GM21576 (cell line): Measurements from ENCODE around the gene RNMT.
"Not testable (repeated sequence)": the region's sequence is repeated elsewhere in the genome, so short reads cannot be mapped to it uniquely, and the experiment has no call there.

Source experiments
- ATAC-seq: cut with Tn5 transposase; IDR thresholded peaks from one replicate; pipeline ENCODE4 v1.9.1; 2021; ENCODE audit warnings: mild to moderate bottlenecking, moderate library complexity; ENCODE audit not compliant: unreplicated experiment

Gene RNMT

GRCh38 chr18:13726232-13726971 lies at the start of gene RNMT, which contains the start of gene FAM210A:
Gene RNMT (plus strand): TSS chr18:13726673. CDS start chr18:13731518, 4,845 bp downstream.
Gene FAM210A (minus strand): TSS chr18:13726558. CDS start chr18:13682077, 44,481 bp downstream.
- peak; percentile 83 for ATAC-seq

DNA sequence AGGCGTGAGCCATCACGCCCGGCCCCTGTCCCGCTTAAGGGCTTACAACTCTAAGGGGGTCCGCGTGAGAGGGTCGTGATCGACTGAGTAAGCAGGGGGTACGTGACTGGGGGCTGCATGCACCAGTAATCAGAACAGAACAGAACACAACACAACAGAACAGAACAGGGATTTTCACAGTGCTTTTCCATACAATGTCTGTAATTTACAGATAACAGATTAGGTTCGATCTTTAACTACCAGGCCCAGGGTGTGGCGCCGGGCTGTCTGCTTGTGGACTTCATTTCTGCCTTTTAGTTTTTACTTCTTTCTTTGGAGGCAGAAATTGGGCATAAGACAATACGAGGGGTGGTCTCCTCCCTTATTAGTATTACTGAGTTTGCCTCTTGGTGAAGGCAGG lies 49.1 kb upstream of the RNMT start:
- ATAC-seq, result not testable (repeated sequence)

GRCh38 chr18:13680612-13681011 lies 45.9 kb upstream of the RNMT start:
- ATAC-seq, result no peak

GRCh38 chr18:13681701-13682100 lies 44.8 kb upstream of the RNMT start:
- ATAC-seq, result no peak

DNA sequence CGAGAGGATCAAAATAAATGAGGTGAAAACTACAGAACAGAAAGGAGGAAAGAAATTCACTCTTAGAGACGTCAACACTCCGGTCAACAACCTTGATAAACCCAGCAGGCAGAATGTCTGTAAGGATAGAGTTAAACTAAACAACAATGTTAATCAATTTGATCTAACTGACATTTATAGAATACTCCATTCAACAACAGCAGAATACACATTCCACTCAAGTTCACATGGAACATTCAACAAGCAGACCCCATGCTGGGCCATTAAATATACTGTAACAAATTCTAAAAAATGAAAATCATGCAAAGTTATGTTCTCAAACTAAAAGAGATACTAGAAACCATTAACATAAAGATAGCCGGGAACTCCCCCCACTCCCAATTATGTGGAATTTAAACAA lies 41.9 kb upstream of the RNMT start:
- ATAC-seq, result no peak

DNA sequence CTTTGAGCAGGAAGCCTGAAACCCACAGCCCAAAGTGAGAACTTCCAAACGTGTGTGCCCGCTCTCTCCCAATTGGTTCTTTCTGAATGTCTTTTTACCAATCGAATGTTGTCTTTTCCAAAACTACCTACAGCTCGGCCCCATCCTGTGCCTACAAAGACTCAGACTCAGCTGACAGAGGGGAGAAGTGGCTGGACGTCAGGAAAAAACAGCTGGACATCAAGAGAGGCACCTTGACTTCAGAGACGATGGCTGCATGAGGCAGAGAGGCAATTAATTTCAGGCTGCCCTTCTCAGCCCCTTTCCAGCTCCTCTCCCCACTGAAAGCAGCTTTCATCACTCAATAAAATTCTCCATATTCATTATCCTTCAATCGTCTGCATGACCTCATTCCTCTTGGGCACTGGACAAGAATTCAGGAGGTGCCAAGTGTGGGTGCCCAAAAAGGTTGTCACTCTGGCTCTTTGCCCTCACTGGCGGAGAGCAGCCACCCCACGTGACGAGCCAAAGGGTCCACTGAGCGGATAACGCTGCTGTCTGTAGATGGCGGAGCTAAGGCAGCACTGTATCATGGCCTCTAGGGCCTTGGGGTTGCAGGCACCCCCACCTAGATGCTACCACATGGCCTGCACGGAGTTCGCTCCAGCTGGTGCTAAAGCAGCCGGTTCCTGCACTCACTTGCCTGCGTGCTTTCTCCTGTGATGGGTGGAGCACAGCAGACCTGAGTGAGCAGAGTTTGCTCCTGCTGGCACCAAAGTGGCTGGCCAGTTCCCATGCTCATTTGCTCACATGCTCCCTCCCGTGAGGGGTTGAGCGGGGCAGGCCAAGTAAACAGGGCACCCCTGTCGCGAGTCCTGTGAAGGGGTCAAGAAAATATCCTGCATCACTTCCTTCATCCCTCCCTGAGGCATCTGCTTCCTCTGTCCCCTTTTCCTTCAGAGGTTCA lies 38.0 kb upstream of the RNMT start:
- ATAC-seq, result no peak

GRCh38 chr18:13690060-13690459 lies 36.4 kb upstream of the RNMT start:
- ATAC-seq, result not testable (repeated sequence)

DNA sequence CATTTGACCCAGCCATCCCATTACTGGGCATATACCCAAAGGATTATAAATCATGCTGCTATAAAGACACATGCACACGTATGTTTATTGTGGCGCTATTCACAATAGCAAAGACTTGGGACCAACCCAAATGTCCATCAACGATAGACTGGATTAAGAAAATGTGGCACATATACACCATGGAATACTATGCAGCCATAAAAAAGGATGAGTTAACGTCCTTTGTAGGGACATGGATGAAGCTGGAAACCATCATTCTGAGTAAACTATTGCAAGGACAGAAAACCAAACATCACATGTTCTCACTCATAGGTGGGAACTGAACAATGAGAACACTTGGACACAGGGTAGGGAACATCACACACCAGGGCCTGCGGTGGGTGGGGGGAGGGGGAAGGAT lies 31.1 kb upstream of the RNMT start:
- not testable (repeated sequence) for ATAC-seq

- ATAC-seq, result no peak
These were observed 29.5 kb upstream of the RNMT start for GRCh38 chr18:13696961-13697360.

- ATAC-seq, result no peak
These were observed 26.3 kb upstream of the RNMT start for GRCh38 chr18:13700153-13700552.

DNA sequence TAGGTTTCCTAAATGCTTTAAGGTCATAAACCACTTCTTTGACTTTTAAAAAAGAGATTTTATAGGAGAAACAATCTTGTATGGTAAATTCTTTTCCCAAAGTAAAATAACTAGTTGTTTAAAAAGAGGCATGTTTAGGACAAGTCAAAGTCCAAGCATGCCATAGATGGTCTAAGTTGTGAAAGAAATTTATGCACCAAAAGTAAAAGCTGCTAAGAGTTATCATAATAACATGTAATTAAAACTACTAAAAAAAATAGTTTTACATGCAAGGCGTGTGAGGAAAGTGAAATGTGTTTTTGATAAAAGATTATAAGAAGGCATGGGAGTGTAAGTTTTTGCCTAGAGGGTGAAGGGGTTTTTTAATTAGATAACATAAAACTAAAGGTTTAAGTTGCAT lies 22.6 kb upstream of the RNMT start:
- no peak for ATAC-seq

GRCh38 chr18:13710414-13710831 lies 16.1 kb upstream of the RNMT start:
- no peak for ATAC-seq

DNA sequence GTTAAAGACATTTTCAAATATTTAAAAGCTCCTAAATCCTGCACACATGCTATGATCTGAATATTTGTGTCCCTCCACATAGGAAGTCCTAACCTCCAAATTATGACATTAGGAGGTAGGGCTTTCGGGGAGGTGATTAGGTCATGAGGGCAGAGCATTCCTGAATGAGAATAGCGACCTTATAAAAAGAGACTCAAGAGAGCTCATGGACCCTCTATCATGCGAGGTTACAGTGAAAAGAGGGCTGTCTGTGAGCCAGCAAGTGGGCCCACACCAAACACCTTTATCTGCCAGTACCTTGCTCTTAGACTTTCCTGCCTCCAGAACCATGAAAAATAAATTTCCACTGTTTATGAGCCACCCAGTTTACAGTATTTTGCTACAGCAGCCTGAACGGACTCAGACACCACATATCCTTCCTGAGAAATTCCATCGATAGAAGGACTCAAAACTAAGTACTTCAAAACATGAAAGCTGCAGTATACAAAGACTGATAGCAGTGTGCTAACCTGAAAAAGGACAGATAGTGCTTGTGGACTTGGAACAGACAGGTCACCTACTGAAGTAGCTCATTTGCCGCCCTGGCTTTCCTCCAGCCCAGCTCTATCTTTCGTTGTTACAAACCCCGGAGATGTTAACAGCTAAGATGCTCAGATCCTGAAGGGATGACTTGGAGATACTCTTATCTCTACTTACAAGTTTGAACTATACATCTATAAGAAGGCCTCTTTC lies 13.9 kb upstream of the RNMT start:
- no peak for ATAC-seq

DNA sequence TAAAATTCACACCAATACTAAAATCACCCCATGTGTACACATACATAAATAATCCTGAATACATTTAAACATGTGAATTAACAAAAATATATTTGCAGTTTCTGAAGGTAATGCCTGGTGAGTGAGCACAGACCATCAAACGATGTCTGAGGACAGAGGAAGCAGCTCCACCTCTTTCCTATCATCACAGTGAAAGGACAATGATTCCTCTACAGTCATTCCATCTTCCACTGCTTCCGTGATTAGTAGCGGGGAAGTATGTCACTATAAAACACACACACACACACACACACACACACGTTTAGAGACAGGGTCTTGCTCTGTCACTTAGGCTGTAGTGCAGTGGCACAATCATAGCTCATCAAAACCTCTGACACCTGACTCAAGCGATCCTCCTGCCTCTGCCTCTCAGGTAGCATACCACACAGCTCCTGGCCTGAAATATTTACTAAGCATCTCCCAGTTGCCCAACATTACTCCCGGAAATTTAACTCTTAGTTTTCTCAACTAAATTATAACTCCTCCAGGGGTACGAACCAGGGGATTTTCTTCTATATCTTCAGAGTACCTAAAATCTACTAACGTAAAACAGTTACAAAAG lies 12.9 kb upstream of the RNMT start:
- no peak for ATAC-seq

DNA sequence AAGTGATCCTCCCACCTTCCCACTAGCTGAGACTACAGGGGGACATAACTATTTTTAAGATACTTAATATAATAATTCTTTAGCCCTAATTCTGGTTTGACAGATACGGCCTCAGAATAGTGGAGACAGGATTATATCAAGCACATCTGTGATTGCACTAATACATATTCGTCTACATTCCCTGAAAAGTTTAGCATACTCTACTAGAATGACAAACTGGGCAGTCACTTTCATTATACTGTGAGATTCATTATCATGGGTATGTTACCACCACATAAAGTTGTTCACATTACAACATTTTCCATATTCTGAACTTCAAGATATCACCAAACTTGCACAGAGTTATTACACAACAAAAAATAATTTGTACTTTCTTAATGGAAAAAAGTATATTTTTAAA lies 11.1 kb upstream of the RNMT start:
- no peak for ATAC-seq

- no peak for ATAC-seq
These were observed 9.6 kb upstream of the RNMT start for GRCh38 chr18:13716916-13717315.

DNA sequence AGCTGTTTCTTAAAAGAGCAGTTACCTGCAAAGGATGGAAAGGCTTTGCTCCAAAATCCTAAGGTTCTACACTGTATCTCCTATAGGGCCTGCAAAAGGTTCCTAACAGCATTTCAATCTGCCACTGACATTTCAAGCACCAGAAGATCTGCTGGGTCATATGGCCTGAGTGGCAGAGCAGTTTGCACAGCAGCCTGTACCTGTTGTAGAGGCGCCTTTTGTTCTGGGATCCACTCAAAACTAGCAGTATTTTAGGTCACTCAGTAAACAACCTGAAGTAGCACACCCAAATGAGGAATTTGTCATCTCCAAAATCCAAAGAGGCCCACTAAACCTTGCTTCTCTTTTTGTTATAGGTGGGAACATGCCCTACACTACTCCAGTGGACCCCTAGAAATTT lies 6.3 kb upstream of the RNMT start:
- no peak for ATAC-seq

DNA sequence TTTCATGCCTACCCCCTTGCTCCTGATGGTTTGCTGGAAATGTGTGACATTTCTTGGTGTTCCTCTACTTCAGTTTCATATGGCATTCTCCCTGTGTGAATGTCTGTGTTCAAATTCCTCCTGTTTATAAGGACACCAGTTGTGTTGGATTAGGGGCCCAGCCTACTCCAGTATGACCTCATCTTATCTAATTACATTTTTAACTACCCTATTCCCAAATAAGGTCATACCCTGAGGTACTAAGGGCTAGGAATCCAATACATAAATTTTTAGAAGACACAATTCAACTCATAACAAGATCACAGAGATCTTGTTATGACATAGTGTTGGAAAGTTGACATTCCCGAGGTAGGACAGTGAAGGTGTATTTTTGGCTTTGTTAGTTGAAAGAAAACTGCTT lies 5.6 kb upstream of the RNMT start:
- no peak for ATAC-seq

DNA sequence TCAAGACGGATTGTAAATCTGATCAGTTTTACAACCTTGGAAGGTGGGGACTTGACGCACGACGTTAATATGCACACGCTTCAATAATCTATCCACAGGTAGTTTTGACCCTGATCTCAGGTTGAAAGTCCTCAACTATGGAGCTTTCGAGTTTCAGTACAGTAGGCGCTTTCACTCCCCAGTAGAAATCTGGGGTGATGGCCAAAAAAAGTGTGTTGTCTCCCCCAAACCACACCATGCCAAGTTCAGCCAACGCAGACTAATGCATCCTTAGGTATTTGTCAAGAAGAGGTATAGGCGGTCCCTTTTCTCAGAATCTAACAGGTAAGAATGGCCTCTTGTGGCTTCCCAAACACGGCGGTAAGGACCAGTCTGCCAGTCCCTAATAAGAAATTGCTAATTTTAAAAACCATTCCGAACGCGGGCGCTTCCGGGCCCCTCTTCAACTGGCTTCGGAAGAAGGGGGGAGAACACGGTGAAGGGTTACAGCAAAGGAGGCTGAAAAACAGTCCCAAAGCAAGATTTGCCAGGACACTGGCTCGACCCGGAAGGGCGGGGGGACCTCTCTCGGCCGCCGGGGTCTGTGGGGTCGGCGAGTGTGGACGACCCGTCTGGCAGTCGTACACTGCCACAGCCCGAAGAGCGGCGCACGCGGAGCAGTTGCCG lies 774 bp upstream of the RNMT start:
- peak; percentile 15 for ATAC-seq

DNA sequence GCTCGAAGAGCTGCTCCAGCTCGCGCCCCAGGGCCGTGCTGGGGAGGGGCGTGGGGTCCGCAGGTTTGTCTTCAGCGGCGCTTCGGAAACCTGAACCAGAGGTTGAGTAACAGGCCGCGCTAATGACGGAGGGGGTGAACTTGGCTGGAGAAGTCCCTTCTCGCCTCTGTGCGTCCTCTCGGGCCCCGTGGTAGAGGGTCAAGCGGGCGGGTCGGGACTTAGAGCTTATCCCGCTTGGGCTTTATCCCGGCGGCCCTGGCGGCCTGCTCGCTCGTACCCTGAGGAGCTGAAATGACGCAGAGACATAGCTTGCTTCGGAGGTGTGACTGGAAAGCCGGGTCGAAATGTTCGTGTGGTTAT lies 479 bp downstream of the RNMT start:
- peak; percentile 16 for ATAC-seq
